ENCODE measurements around the gene LIF. TPM values are rescaled to one million over a fixed set of nuclear protein-coding genes. Genes with fewer than 3 reads are reported as not detected.

The LIF gene
- total RNA-seq, 1 experiment from 2014 or later, result 34.4 TPM

DNA sequence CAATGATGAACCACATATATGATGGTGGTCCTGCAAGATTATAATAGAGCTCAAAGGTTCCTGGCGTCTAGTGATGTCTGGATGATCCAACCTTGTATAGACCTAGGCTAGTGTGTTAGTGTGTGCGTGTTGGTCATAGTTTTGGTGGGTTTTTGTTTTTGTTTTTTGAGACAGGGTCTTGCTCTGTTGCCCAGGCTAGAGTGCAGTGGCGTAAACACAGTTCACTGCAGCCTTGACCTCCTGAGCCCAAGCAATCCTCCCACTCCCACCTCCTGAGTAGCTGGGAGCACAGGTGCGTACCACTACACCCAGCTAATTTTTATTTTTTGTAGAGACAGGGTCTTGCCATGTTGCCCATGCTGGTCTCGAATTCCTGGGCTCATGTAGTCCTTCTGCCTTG, 33.4 kb upstream of the LIF start:
- BruUV-seq (replicated peaks), result no TSS peak
- Histone ChIP-seq H3K27me3 (ENCODE audit: control insufficient read depth, insufficient read depth, low read length) (no peaks in the 10 kb centered on the region), H3K4me1 (ENCODE audit: control insufficient read depth, insufficient read depth, low read length) (no peaks in the 10 kb centered on the region; the same call in 1 of the 2 replicates), H3K27ac (ENCODE audit: low read length) (no peak overlapping the region), H3K9me3 (ENCODE audit: control insufficient read depth, insufficient read depth, low read depth, low read length) (no peaks in the 10 kb centered on the region), H3K36me3 (ENCODE audit: control insufficient read depth, insufficient read depth, low read length) (no peaks in the 10 kb centered on the region), H3K4me3 (ENCODE audit: low read depth in 2 of 2, low read length in 2 of 2) (no peak overlapping the region)
- no peak for DNase-seq (ENCODE audit: low read depth, low spot score)
- in situ Hi-C loops (cut with HindIII; ENCODE audit: low pct_unique_long_range_greater_than_20kb, low sequenced_read_pairs) (no loop called here), intact Hi-C loops (cut with micrococcal nuclease; ENCODE audit: unreplicated experiment) (no loop called here)
- ATAC-seq, result no peak
- POLR2A ChIA-PET, result no interaction called here
- TF ChIP-seq, protein P1, sequence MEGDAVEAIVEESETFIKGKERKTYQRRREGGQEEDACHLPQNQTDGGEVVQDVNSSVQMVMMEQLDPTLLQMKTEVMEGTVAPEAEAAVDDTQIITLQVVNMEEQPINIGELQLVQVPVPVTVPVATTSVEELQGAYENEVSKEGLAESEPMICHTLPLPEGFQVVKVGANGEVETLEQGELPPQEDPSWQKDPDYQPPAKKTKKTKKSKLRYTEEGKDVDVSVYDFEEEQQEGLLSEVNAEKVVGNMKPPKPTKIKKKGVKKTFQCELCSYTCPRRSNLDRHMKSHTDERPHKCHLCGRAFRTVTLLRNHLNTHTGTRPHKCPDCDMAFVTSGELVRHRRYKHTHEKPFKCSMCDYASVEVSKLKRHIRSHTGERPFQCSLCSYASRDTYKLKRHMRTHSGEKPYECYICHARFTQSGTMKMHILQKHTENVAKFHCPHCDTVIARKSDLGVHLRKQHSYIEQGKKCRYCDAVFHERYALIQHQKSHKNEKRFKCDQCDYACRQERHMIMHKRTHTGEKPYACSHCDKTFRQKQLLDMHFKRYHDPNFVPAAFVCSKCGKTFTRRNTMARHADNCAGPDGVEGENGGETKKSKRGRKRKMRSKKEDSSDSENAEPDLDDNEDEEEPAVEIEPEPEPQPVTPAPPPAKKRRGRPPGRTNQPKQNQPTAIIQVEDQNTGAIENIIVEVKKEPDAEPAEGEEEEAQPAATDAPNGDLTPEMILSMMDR (IDR thresholded peaks at IDR 0.05), result no peak
- TF ChIP-seq SIN3A (IDR thresholded peaks at IDR 0.05; ENCODE audit: borderline replicate concordance, insufficient read depth, low read depth, low read length) (no peak), TCF7L2 (IDR thresholded peaks at IDR 0.05; ENCODE audit: low read depth, low read length) (no peak), POLR2AphosphoS5 (IDR thresholded peaks at IDR 0.05; ENCODE audit: low read depth, low read length) (no peak)
- TF ChIP-seq, protein P2, sequence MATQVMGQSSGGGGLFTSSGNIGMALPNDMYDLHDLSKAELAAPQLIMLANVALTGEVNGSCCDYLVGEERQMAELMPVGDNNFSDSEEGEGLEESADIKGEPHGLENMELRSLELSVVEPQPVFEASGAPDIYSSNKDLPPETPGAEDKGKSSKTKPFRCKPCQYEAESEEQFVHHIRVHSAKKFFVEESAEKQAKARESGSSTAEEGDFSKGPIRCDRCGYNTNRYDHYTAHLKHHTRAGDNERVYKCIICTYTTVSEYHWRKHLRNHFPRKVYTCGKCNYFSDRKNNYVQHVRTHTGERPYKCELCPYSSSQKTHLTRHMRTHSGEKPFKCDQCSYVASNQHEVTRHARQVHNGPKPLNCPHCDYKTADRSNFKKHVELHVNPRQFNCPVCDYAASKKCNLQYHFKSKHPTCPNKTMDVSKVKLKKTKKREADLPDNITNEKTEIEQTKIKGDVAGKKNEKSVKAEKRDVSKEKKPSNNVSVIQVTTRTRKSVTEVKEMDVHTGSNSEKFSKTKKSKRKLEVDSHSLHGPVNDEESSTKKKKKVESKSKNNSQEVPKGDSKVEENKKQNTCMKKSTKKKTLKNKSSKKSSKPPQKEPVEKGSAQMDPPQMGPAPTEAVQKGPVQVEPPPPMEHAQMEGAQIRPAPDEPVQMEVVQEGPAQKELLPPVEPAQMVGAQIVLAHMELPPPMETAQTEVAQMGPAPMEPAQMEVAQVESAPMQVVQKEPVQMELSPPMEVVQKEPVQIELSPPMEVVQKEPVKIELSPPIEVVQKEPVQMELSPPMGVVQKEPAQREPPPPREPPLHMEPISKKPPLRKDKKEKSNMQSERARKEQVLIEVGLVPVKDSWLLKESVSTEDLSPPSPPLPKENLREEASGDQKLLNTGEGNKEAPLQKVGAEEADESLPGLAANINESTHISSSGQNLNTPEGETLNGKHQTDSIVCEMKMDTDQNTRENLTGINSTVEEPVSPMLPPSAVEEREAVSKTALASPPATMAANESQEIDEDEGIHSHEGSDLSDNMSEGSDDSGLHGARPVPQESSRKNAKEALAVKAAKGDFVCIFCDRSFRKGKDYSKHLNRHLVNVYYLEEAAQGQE (IDR thresholded peaks at IDR 0.05; ENCODE audit: insufficient read depth in 1 of 2, low read depth in 2 of 2, low read length in 1 of 2), result no peak
- CTCF ChIA-PET, result interaction anchor here (0.5 kb wide), 1 partner anchor 217 kb away, joined by 3 read pairs; no protein-coding TSS in a partner anchor

DNA sequence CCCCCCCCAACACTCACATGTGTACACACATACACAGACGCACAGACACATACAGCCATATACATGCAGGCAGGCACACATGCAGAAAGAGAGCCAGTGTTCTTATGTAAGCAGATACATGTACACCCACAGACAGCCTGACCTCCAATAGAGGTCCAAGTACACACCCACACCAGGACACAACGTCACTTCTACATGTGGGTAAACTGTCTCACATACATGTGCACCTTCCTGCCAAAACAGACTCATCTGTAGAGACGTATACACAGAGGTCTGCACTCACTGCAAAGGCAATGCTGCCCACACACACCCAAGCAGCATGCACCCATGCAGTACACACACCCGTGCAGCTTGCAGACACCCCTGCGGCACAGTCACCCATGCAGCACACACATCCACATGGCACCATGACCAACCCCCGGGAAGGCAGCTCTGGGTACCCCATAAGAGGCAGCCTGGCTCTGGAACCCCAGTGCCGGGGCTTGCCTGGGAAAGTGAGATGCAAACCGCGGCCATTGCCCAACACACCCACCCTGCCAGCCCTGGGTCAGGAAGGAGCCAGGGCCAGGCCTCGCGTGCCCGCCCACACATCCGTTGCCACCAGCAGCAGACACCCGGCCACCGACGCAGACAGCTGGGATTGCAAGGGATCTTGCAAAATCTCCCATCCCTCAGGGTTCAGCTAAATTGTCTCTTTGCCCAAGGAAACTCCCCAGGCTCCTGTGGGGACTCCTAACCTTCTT, 32.7 kb upstream of the LIF start:
- in situ Hi-C loops (cut with HindIII; ENCODE audit: low pct_unique_long_range_greater_than_20kb, low sequenced_read_pairs) (no loop called here), intact Hi-C loops (cut with micrococcal nuclease; ENCODE audit: unreplicated experiment) (no loop called here)
- ChIA-PET CTCF (no interaction called here), POLR2A (no interaction called here)
- no peaks in the 10 kb centered on the region for H3K36me3 ChIP-seq (ENCODE audit: control insufficient read depth, insufficient read depth, low read length)
- DNase-seq (ENCODE audit: low read depth, low spot score) (no peak), ATAC-seq (no peak)
- H3K4me3 ChIP-seq (ENCODE audit: low read depth in 2 of 2, low read length in 2 of 2), result no peak overlapping the region
- TF ChIP-seq, protein P1 (IDR thresholded peaks at IDR 0.05), result no peak
- TF ChIP-seq, protein P2 (IDR thresholded peaks at IDR 0.05; ENCODE audit: insufficient read depth in 1 of 2, low read depth in 2 of 2, low read length in 1 of 2), result no peak
- TF ChIP-seq POLR2AphosphoS5 (IDR thresholded peaks at IDR 0.05; ENCODE audit: low read depth, low read length), result no peak
- no peak for TF ChIP-seq SIN3A (IDR thresholded peaks at IDR 0.05; ENCODE audit: borderline replicate concordance, insufficient read depth, low read depth, low read length)
- TF ChIP-seq TCF7L2 (IDR thresholded peaks at IDR 0.05; ENCODE audit: low read depth, low read length), result no peak
- no peaks in the 10 kb centered on the region; the same call in 1 of the 2 replicates for H3K4me1 ChIP-seq (ENCODE audit: control insufficient read depth, insufficient read depth, low read length)
- H3K27ac ChIP-seq (ENCODE audit: low read length), result no peak overlapping the region
- no peaks in the 10 kb centered on the region for H3K27me3 ChIP-seq (ENCODE audit: control insufficient read depth, insufficient read depth, low read length)
- H3K9me3 ChIP-seq (ENCODE audit: control insufficient read depth, insufficient read depth, low read depth, low read length), result no peaks in the 10 kb centered on the region
- no TSS peak for BruUV-seq (replicated peaks)

Data from Panc1 (cell line).